GM04503 (cell line): ENCODE data around the gene IL6ST.
"Not testable (repeated sequence)": the region's sequence is repeated elsewhere in the genome, so short reads cannot be mapped to it uniquely, and the experiment has no call there.

Experiments used
- DNase-seq: peaks from one replicate; pipeline ENCODE4 v3.0.0-alpha.2; 2012; ENCODE audit warnings: low read depth

Gene IL6ST

DNA sequence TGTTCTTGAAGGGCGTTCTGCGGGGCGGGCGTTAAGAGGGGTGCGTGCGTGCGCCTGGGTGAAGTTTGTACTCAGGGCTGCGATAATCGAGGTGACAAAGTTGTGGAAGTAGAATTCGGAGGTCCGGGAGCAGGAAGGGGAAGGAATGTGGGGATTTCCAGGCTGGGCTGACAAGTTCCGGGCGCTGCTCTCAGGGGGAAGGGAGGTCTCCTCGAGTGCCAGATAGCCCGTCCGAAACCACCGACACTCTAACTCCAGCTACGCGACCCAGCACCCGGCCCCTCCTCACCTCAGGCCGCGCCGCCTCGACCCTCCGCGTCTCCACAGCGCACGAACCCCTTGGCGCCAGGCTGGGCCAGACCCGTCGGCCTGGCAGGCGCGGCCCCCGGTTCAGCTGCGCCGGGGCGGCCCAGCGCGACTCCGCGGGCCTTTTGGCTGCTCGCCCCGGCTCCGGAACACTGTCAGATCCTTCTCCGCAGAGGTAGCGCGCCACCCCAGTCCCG is at the start of gene IL6ST:
TSS of gene IL6ST (minus strand) at position 469 of the 503 bp plus-strand sequence. CDS start 18,685 bp downstream, outside the sequence.
- DNase-seq = no peak

DNA sequence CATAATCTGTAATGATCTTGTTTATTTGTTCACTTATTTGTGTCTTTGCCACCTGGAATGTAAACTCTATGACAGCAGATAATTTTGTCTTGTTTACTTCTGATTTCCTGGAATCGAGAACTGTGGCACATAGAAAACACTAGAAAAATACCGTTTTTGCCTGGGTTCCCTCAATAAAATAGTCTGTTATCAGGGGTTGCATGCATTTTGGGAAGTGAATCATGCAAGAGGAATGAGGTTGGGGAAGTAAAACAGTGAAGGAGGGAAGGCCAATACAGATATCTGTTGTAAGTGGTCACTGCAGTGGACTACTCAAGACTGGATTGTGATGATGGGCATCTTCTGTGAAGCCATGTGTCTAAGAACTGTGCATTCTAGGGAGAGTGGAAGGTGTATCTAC is 45.2 kb upstream of the IL6ST start:
- no peak for DNase-seq

DNA sequence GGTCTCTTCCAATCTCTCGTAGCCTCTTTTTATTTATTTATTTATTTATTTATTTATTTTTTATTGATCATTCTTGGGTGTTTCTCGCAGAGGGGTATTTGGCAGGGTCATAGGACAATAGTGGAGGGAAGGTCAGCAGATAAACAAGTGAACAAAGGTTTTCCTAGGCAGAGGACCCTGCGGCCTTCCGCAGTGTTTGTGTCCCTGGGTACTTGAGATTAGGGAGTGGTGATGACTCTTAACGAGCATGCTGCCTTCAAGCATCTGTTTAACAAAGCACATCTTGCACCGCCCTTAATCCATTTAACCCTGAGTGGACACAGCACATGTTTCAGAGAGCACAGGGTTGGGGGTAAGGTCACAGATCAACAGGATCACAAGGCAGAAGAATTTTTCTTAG is 43.4 kb upstream of the IL6ST start:
- not testable (repeated sequence) for DNase-seq

DNA sequence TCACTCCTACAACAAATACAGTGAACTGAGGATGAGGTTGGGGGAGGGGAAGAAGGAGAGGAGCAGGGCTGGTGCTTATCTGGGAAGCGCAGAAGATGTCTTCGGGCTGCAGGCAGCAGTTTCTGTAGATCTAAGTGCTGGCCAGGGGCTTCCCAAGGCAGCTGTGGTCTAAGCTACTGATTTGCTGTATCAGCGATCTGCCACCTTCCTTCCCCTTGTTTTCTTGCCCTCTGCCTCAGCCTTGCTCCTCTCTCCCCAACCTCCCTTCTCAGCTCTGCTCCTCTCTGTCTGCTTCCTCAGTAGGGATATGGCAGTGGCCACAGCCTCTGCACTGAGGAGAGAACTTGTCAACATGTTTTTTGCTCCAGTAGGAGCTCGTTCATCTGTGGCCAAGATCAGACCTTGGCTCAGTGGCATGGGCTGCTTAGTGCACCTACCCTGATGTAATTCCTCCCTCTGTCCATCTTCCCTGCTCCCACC is 42.8 kb upstream of the IL6ST start:
- DNase-seq = no peak

DNA sequence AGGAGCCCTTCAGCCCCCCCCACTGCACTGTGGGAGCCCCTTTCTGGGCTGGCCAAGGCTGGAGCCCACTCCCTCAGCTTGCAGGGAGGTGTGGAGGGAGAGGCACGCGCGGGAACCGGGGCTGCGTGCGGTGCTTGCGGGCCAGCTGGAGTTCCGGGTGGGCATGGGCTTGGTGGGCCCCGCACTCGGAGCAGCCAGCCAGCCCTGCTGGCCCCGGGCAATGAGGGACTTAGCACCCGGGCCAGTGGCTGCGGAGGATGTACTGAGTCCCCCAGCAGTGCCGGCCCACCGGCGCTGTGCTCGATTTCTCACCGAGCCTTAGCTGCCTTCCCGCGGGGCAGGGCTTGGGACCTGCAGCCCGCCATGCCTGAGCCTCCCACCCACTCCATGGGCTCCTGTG is 40.6 kb upstream of the IL6ST start:
- DNase-seq = not testable (repeated sequence)

DNA sequence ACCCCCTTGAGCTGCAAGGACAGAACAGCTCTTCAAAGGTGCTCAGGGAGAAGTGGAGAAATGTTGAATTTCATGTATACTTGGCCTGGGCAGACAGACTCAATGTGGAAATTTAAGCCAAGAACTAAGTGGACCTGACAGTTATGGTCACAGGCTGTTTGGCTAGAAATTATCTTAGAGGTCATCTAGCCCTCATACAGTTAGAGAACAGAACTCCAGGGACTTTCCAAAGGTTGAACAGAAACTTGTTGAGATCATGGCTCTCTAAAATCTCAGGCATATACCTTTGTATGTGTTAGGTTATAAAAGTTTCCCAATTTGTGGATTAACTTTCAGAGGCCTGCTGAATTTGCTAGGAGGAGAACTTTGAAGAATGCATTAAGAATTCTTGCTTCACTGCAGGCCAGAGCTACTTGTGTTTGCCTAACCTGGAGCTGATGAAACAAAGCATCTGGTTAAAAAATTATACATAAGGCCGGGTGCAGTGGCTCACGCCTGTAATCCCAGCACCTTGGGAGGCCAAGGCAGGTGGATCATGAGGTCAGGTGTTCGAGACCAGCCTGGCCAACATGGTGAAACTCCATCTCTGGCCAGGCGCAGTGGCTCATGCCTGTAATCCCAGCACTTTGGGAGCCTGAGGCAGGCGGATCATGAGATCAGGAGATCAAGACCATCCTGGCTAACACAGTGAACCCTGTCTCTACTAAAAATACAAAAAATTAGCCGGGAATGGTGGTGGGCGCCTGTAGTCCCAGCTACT is 35.3 kb upstream of the IL6ST start:
- not testable (repeated sequence) for DNase-seq

DNA sequence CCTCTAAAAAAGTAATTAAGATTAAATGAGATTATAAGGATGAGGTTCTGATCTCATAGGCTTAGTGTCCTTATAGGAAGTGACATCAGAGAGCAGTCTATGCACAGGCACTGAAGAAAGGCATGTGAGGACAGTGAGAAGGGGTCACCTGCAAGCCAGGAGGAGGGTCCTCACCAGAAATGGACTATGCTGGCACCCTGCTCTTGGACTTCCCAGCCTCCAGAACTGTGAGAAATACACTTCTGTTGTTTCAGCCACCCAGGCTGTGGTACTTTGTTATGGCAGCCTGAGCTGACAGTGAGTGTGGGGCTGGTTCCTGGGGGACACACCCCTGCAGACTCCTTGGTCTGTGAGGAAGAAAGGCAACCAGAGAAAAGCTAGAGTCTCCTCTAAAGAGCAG is 34.7 kb upstream of the IL6ST start:
- no peak for DNase-seq

DNA sequence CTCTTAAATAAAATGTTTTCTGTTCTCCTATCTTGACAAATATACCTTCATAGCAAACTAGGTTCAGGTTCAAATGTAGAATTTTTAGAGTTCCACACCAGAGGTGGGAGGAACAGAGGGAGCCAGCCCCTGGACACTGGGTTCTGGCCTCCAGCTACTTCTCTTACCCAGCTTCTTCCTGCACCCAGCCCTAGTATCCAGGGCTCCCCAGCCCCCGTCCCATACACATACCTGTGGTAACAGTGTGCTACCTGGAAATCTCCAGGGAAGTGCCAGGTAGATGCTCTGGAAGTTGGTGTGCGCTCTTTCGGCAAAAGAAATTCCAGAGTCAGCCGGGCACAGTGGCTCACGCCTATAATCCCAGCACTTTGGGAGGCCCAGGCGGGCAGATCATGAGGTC is 33.9 kb upstream of the IL6ST start:
- DNase-seq = no peak

DNA sequence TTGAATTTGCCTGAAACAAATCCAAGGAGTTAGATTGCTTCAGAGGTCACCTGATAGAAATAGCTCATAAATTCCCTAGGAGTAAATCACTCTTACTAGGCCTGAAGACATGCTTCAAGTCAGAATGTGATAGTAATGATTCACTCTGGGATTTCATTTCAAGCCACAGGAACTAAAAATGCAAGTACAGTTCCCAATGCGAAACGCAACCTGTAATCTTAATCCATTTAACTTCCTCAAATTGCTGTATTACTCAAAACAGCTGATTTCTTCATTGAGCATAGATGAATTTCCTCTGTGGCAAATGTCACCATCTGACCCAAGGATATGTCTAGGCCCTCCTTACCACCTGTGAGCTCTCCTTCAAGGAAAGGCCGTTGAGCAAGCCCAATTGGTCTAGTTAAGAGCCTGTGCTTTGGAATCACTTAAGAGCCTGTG is 32.1 kb upstream of the IL6ST start:
- DNase-seq = peak; percentile 56

DNA sequence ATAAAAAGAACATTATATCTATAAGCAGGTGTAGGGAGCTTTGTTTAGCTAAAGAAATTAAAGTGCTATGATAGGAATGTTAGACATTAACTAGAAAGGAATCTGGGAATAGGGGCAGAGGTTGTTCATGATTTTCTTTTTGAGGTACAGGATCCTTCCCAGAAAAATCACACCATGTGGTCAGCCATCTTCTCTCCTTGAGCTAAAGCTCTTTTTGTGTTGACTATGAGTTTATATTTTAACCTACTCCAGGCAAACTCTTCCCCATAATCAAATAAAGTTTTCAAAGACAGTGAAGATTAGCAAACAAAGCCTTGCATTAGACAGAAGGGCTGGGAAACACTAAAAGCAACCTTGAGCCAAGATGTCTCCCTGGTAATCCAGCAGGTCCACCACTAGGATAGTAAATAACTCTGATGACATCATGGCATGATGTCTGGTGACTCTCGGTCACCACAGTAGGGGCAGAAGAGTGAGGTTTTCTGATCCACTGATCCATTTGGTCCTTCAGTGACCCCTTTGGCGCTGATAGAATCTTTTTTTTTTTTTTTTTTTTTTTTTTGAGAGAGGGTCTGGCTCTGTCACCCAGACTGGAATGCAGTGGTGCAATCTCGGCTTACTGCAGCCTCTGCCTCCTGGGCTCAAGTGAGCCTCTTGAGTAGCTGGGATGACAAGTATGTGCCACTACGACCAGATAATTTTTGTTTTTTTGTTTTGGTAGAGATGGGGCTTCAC is 30.6 kb upstream of the IL6ST start:
- no peak for DNase-seq

DNA sequence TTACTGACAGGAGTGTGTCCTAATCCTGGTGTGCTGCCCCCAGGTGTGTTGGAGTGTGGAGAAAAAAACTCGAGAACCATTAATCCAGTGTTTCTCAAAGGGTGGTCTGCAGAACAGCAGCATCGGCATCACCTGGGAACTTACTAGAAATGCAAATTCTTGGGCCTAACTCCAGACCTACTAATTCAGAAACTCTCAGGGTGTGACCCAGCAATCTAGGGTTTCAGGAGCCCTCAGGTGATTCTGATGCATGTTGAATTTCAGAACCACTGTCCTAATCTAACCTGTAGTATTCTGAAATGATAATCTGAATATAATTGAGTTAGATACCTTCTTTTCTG is 30.0 kb upstream of the IL6ST start:
- DNase-seq = no peak

DNA sequence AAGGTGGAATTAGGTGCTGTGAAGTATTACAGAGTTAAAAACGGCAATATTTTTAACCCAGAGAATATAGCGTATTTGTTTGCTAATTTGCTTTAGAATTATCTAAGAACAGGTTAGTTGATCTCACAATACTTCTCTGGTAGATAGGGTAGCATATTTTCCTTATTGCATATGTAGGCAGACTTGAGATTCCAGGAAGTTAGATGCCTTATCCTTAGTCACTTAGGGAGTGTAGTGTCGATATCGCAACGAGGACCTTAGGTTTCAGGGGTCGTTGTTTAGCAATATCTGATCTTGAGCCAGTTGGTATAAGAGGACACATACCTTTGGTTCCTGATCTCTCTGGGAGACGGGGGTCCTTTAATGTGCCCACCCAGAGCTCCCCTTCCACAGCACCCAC is 28.5 kb upstream of the IL6ST start:
- DNase-seq = no peak

DNA sequence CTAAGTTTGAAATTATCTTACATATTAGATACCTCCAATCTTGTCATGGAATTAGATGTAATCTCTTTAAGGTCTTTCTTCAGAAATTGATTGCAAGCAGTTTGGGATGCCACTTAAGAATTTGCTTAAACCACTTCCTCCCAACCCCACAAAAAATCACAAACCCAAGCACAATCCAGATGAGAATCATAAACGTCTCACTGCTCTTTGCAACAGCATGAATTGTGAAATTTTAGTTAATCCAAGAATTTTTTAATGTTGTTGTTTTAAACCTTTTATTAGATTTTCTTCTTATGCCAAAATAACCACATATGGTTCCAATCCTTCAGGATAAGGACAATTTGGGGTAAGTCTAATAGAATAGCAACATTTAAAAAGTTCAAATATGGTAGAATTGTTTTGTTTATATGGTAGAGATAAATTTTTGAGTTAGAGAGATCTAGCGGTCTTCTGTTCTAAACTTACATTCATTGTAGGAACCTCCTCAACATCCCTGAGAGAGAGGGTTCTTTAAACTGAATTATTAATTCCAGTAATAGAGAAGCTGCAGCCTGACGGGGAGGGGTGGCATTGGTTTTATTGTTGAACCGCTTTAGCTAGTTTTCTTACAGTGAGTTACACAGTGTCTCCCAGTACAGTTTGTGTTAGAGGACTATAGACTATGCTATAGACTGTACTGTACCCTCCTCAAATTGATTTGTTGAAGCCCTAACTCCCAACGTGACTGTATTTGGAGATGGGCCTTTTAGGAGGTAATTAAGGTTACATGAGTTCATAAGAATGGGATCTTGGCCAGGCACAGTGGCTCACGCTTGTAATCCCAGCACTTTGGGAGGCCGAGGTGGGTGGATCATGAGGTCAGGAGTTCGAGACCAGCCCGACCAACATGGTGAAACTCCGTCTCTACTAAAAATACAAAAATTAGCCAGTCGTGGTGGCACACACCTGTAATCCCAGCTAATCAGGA is 24.8 kb upstream of the IL6ST start:
- DNase-seq = peak; percentile 63

DNA sequence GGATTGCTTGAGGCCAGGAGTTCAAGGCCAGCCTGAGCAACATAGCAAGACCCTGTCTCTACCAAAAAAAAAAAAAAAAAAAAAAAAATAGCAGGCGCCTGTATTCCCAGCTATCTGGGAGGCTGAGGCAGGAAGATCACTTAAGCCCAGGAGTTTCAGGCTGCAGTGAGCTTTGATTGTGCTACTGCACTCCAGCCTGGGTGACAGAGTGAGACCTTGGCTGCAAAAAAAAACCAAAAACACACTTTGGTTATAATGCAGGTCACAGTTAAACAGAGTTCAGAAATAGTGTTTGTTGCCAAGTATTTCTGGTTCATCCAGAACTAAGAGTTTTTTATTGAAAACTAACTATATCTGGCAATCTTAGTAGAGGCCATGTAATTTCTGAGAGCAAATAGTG is 24.1 kb upstream of the IL6ST start:
- no peak for DNase-seq

DNA sequence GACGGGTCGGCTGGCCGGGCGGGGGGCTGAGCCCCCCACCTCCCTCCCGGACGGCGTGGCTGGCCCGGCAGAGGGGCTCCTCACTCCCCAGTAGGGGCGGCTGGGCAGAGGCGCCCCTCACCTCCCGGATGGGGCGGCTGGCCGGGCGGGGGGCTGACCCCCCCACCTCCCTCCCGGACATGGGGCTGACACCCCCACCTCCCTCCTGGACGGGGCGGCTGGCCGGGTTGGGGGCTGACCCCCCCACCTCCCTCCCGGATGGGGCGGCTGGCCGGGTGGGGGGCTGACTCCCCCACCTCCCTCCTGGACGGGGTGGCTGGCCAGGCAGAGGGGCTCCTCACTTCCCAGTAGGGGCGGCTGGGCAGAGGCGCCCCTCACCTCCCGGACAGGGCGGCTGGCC is 19.9 kb upstream of the IL6ST start:
- not testable (repeated sequence) for DNase-seq

DNA sequence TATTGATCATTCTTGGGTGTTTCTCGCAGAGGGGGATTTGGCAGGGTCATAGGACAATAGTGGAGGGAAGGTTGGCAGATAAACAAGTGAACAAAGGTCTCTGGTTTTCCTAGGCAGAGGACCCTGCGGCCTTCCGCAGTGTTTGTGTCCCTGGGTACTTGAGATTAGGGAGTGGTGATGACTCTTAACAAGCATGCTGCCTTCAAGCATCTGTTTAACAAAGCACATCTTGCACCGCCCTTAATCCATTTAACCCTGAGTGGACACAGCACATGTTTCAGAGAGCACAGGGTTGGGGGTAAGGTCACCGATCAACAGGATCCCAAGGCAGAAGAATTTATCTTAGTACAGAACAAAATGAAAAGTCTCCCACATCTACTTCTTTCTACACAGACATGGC is 19.2 kb upstream of the IL6ST start:
- not testable (repeated sequence) for DNase-seq

DNA sequence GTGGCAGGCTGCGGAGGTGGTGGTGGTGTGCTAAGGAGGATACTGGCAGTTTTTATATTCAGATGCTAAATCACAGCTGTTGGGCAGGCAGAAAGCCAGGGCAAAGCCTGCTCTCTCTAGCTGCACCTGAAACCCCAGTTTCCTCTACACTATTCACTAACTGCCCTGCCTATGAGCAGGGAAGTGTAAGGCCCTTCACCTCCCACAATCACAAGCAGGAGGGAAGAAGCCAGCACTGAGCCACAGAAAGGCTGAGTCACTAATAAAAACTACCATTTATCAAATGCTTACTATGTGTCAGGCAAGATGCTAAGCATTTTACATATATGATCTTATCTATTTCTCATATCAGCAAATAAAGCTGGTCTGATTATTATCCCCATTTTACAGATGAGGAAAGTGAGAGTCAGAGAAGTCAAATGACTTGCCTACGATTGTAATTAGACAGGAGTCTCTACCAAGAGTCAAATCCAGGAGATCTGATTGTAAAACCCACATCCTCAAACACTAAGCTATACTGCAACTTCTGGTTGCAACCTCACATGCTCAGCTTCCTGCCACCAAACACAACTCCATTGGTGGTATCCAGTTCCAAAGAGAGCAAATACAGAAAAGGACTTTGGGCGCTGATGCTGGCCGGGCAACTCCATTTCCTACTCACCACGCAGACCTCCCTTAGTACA is 17.7 kb upstream of the IL6ST start:
- DNase-seq = no peak

DNA sequence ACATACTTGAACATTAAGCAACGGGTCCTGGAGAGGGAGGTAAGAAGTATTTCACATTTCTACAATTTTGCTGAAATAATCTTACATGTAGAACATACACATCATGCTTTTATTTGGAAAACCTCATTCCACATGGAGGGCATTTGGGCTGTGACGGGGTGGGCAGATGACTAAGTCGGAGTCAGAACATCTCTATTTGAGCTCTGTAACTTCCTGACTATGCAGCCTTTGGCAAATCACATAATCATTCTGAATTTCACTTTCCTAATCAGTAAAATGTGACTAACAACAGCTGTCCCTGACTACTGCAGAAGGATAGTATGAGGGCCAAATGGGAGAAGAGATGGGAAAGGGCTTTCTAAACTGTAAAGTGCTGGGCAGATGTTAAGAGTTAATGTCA is 17.1 kb upstream of the IL6ST start:
- peak; percentile 72 for DNase-seq

DNA sequence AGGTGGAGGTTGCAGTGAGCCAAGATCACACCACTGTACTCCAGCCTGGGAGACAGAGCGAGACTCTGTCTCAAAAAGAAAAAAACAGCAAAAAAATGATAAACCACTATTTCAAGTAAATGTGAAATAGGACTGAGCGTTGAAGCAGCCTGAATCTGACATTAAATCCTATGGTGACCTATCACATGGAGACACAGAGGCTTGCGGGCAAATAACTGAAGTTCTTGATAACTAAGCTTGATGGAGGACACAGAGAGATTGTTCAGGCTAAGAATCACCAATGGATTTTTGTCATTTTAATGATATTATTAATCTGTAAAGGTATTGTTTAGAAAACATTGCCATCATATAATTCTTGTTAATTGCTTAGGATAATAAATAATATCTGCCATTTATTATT is 15.7 kb upstream of the IL6ST start:
- DNase-seq = no peak

DNA sequence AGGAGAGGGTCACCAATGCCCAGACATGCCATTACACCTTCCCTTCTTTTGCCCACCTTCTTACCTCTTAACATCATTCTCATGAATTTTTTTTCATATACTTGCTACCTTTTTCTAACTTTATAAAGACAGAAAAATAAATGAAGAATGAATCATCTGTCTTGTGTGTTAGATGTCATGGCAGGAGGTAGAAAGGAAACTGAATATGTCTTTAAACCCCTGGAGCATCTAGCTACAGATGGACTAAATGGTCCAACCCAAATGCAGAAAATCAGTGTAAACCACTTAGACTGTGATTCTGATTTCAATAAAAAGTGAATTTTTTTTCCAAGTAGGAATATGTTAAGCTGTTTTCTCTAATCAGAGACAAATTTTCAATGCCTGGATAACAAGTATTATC is 11.8 kb upstream of the IL6ST start:
- no peak for DNase-seq

DNA sequence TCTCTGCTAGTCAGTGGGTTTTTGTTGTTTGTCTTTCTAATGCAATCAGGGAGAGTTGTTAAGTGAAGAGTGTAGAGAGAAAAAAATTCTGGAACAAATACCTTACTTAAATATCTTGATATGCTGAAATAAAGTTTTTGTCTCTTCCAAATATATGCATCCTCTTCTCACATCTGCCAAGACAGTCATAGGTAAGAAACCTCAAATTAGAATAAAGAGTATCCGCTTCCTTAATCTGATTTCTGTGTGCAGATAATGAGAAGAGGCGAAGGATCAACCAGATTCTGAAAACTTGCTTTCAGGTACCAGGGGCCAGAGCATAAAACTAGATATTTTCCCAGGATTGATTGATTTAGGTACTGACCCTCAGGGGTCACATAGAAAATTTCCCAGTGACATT is 11.3 kb upstream of the IL6ST start:
- no peak for DNase-seq

DNA sequence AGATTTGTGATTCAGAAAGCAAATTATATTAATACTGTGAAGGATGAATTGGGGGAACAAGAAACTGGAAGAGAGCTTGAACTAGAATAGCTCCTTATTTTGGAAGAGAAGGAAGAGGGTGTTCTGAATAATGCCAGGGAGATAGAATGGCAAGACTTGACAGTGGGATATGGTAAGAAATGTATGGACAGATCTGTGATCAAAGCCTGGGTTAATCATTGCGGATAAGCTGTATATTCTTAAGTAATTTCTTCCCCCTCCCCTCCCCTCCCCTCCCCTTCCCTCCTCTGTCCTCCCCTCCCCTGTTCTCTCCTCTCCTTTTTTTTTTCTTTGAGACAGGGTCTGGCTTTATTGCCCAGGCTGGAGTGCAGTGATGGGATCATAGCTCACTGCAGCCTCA is 10.1 kb upstream of the IL6ST start:
- DNase-seq = no peak
